ENCODE data around the gene RRAS. TPM values are rescaled to one million over a fixed set of nuclear protein-coding genes. Genes with fewer than 3 reads are reported as not detected.
A peak's percentile ranks its signal among the peaks of the same experiment; 100 is the strongest.
"Not testable (repeated sequence)": the region's sequence is repeated elsewhere in the genome, so short reads cannot be mapped to it uniquely, and the experiment has no call there.

Gene RRAS
- total RNA-seq, 1 experiment from 2014 or later, result 81.8 TPM

DNA sequence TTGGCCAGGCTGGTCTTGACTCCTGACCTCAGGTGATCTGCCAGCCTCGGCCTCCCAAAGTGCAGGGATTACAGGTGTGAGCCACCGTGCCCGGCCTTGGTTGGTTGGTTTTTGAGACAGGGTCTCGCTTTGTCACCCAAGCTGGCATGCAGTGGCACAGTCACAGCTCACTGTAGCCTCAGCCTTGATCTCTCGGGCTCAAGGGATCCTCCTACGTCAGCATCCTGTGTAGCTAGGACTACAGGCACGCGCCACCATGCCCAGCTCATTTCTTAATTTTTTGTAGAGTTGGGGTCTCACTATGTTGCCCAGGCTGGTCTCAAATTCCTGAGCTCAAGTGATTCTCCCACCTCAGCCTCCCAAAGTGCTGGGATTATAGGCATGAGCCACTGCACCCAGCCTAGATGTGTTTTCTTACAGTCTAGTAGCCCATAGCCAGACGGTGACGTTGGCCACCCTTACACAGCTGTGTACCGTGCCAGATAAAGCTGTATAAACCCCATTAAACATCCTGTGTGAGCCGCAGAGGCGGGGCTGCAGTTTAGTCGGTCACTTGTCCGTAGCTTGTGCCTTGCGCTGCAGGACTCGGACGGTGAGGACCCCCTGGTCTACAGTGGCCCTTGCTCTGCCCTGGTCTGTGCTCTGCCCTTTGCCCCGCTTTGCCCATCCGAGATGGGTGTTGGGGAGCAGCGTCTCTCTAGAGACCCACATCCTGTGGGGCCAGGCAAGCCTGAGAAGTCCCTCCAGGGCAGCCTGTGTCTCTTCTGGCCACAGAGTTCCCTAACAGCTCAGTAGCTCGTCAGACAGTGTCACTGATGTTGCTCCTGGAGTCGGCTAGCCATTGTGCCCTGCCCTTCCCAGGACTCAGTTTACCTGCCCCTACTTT lies 15.9 kb upstream of the RRAS start:
- DNase-seq (ENCODE audit: low read depth), result no peak

DNA sequence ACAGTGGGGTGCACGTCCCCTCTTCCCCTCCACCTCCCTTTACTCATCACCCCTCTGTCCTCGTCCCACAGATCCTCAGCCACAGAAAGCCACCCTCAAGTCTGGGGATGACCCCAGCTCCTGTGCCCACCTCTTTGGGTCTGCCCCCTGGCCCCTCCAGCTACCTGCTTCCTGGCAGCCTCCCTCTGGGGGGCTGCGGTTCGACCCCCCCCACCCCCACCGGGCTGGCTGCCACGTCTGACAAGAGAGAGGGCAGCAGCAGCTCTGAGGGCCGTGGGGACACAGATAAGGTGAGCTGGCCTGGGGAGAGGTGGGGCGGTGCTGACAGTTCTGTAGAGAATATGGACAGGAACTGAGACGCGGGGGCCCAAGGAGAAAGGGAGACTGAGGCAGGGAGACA lies 14.6 kb upstream of the RRAS start:
- no peak for DNase-seq (ENCODE audit: low read depth)

DNA sequence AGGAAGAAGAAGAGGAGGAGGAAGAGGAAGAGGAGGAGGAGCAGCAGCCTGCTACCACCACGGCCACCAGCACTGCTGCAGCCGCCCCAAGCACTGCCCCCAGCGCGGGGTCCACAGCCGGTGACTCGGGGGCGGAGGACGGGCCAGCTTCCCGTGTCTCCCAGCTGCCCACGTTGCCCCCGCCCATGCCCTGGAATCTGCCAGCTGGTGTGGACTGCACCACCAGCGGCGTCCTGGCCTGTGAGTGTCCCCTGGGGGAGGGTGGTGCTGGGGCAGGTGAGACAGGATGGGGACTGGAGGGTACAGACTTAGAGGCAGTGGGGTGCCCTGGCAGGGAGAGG lies 13.5 kb upstream of the RRAS start:
- DNase-seq (ENCODE audit: low read depth), result no peak

DNA sequence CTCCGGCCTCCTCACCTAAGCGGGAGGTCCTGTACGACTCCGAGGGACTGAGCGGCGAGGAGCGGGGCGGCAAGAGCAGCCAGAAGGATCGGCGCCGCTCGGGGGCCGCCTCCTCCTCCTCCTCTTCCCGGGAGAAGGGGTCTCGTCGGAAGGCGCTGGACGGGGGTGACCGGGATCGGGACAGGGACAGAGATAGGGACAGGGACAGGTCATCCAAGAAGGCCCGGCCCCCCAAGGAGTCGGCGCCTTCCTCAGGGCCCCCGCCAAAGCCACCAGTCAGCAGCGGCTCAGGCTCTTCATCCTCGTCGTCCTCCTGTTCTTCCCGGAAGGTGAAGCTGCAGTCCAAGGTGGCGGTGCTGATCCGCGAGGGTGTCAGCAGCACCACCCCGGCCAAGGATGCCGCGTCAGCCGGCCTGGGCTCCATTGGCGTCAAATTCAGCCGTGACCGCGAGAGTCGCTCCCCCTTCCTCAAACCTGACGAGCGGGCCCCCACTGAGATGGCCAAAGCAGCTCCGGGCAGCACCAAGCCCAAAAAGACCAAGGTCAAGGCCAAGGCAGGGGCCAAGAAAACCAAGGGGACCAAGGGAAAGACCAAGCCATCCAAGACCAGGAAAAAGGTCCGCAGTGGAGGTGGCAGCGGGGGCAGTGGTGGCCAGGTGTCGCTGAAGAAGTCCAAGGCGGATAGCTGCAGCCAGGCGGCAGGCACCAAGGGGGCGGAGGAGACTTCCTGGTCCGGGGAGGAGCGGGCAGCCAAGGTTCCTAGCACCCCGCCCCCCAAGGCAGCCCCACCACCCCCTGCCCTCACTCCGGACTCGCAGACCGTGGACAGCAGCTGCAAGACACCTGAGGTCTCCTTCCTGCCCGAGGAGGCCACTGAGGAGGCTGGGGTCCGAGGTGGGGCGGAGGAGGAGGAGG lies 12.9 kb upstream of the RRAS start:
- no peak for DNase-seq (ENCODE audit: low read depth)

DNA sequence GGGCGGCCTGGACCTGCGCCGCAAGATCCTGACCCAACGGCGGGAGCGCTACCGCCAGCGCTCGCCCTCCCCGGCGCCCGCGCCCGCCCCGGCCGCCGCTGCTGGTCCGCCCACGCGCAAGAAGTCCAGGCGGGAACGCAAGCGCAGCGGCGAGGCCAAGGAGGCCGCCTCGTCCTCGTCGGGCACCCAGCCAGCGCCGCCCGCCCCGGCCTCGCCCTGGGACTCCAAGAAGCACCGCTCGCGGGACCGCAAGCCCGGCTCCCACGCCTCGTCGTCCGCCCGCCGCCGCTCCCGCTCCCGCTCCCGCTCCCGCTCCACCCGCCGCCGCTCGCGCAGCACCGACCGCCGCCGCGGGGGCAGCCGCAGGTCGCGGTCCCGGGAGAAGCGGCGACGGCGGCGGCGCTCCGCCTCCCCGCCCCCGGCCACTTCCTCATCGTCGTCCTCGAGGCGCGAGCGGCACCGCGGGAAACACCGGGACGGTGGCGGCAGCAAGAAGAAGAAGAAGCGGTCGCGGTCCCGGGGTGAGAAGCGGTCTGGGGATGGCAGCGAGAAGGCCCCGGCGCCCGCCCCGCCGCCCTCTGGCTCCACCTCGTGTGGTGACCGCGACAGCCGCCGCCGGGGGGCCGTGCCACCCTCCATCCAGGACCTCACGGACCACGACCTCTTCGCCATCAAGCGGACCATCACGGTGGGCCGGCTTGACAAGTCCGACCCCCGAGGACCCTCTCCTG lies 12.0 kb upstream of the RRAS start:
- DNase-seq (ENCODE audit: low read depth), result no peak

DNA sequence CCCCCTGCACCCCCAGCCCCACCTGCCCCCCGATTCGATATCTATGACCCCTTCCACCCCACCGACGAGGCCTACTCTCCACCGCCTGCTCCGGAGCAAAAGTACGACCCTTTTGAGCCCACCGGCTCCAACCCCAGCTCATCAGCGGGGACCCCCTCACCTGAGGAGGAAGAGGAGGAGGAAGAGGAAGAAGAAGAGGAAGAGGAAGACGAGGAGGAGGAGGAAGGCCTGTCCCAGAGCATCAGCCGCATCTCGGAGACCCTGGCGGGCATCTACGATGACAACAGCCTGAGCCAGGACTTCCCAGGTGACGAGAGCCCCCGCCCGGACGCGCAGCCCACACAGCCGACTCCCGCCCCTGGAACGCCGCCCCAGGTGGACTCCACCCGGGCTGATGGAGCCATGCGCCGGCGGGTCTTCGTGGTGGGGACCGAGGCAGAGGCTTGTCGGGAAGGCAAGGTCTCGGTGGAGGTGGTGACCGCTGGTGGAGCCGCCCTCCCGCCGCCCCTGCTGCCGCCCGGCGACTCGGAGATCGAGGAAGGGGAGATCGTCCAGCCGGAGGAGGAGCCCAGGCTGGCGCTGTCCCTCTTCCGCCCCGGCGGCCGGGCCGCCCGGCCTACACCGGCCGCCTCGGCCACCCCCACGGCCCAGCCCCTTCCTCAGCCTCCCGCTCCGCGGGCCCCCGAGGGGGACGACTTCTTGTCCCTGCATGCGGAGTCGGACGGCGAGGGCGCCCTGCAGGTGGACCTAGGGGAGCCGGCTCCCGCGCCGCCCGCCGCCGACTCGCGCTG lies 11.3 kb upstream of the RRAS start:
- DNase-seq (ENCODE audit: low read depth), result no peak

DNA sequence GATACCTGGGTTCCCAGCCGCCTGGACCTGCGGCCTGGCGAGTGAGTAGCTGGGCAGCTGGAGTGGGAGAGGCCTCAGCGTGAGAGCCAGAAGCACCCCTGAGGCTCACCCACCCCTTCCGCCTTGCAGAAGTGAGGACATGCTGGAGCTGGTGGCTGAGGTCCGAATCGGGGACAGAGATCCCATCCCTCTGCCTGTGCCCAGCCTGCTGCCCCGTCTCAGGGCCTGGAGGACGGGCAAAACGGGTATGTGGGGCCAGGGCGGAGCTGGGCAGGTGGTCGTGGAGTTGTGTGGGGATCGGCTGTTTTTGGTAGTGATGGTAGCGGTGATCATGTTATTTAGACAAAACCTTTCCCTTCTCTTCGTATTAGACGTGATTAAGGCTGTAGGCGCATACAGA lies 6.6 kb upstream of the RRAS start:
- DNase-seq (ENCODE audit: low read depth), result no peak

DNA sequence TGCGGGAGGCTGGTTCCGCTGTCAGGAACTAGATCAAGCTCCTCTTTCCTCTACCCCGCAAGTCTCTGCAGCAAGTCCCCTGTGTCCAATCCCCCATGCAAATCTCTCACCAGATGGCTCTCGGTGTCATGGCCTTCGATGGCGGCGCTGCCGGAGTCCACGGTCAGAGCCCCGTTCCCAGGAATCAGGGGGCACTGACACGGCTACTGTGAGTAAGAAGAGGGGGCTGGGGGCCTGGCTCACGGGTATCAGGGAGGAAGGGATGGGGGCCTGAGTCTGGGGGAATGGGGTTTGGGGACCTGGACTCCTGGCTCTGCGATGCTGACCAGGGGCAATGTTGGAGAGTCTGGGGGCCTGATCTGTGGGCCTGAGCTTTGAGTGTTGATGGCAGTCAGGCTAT lies 6.1 kb upstream of the RRAS start:
- no peak for DNase-seq (ENCODE audit: low read depth)

DNA sequence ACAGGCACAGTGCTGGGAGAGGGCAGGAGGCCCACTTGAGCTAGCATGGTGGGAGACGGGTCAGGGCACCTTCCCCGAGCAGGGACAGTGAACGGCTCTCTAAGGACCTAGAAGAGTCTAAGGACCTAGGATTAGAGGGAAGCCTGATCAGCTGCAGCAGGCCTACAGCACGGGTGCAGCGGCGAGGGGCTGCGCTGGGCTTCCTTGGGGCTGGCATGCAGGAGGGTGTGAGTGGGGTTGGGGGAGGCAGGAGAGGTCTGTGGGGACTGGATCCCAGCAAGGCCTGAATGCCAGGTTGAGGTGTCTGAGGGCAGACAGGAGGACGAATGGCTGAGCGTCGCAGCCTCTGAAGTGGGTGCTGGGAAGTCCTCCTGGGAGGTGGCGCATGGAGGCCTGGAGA lies 5.6 kb upstream of the RRAS start:
- DNase-seq (ENCODE audit: low read depth), result no peak

DNA sequence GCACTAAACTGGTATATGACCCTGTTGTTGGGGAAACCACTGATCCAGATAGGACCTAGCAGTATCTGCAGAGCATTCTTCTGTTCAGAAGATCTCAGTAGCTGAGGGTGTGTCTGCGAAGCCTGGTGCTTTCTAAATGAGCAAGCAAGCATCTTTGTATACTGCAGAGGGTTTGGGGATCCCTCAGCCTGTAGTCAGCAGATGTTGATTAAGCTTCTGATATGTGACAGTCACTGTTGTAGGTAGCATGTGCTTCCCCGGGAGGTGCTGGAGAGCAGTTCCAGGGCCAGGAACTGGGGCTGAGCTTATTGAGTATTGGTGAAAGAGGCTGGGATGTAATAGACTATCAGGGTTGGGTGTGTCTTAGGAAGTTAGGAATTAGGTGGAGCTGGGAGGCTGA lies 3.5 kb upstream of the RRAS start:
- DNase-seq (ENCODE audit: low read depth), result no peak

DNA sequence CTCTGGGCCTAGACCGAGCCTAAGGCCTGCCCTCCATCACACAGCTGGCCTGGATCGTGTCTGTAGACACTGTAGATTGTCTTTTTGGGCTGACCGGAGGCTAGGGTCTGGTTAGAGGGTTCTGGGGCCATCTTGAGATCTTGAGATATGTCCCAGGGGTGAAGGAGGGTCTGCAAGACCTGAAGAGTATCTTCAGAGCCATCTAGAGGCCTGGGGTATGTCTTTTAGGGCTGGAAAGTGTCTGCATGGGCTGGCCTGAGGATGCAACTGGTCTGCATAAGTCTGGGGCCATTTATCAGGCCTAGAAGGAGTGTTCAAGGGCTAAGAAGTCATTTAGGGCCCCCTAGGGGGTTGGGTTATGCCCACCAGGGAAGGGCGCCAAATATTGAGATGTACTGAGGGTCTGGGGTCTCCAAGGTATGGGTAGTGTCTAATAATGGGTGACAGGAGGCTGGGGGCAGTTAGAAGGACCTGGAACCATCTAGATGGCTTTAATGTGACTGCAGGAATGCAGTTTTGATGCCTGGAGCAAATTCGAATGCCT lies 2.6 kb upstream of the RRAS start:
- DNase-seq (ENCODE audit: low read depth), result no peak

DNA sequence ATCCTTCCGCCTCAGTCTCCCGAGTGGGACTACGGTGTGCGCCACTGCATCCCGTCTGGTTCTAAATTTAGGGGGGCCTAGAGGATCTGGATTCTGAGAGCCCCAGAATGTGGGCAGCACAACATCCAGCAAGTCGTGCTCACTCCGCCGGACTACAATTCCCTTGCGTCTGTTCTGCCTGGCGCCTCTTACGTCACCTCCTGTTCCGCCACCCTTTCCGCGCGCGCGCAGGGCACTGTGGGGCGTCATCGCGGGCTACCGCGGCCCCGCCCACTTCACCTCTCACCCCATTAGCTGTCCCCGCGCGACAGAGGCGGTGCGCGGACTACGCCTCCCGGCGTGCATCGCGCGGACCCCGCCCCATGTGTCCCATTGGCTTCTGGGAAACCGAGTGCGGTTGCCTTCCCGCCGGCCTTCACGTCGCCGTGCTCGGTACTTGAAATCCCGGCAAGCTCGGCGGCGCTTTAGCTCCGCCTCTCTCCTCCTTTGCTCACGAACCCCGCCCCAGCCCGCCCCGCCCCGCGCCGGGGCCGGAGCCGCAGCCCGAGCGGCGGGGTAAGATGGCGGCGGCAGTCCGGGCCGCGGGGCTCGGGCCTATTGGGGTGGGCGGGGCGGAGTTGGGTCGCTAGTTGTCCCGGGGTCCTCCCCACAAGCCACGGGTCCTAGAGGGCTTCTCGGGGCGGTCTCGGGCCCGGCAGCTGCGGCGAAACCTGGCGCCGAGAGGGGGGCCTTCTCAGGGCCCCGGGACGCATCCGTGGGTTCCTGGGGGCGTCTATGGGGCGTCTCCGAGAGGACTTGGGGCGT lies 1.9 kb upstream of the RRAS start, which contains the start of gene SCAF1:
SCAF1 (plus strand) TSS at position 522 of the 804 bp plus-strand sequence. CDS start 2,818 bp downstream, outside the sequence.
- DNase-seq (ENCODE audit: low read depth), result peak; percentile 99

DNA sequence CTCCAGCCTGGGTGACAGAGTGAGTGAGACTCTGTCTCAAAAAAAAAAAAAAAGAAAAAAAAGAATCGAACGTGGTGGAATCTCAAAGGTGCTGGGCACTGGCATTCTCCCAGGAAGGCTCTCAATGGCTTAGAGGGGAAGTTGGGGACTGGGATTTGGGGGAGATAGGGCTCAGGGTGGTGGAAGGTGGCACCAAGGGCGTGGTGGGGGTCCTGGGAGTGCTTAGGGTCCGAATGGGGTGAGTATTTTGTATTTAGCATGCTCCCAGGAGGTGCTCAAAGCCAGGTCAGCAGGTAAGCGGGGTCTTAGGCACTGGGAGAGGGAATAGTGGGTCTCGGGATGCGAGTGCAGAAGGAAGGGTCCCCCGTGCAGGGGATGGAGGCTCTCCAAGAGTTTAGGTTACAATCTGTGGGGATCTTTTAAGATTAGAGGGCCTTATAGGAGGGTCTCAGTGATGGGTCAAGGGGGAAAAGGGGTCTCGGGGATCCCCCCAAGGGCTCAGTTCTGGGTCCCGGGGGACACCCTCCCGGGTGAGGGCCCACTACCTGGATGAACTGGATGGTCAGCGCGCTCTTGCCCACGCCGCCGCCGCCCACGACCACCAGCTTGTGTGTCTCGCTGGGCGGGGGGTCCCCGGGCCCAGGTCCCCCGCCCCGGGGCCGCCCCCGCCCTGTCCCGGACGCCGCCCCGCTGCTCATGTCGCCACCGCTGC lies 386 bp downstream of the RRAS start:
- no peak for DNase-seq (ENCODE audit: low read depth)

DNA sequence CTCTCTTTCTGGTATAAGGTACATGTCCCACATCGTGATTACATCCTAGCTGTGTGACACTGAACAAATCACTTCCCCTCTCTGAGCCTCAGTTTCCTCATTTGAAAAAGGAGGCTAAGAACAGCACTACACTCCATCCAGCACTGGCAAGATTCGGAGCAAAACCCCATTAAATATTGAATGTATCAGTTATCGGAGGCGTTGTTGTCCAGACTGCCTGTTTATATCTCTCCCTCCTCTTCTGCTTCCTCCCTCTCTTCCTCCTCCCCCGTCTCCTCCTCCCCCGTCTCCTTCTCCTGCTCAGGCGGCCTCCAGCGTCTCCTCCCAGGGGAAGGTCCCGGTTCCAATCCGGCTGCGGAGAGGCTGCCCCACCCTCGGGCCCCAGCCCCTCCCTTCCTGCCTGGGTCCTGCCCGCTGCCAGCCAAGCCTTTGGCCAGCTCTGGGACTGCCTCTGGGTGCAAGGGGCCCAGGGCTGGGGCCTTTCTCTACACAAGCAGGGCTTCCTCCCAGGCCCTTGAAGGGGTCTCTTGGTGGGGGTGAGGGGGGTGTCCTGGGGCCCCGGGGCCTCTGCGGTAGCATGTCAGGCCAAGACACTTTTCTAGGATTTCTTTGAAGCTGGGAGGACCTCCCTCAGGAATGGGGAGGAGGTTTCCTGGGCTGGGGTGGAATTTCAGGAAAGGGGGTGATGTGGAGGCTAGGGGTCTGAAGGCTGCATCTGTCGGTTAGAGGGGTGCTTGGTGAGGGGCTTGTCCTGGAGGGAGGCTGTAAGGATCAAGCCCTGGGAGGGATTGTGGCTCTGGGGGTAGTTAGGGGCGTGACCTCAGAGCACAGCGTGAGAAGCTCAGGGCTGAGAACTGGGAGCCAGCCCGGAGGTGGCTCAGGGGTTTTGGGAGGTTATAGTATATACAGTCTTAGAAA lies 1.9 kb downstream of the RRAS start:
- DNase-seq (ENCODE audit: low read depth), result peak; percentile 87

DNA sequence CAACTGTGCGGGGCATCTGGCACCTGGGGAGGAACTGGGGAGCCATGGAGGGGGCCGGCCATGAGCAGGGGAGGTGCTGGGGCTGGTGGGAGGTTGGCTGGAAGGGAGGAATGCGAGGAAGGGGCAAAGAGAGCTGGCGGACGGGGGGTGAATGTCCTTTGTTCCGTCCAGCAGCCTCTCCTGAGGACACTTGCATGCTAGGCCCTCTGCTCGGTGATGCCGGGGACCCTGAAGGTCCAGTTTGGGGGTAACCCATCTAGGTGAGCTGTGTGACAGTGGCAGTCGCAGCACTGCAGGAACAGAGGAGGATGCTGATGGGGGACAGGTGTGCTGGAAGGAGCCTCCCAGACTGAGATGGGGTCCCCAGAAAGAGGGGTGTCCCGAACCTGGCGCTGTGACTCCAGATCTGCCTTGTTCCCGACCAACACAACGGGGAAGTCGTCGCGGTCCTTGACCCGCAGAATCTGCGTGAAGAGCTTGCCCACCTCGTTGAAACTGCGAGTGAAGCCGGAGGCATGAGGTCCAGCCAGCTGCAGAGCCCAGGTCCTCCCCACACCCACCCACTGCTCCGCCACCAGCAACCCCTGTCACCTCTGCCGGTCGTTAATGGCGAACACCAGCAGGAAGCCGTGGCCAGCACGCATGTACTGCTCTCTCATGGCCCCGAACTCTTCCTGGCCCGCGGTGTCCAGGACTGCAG lies 3.6 kb downstream of the RRAS start:
- DNase-seq (ENCODE audit: low read depth), result no peak

DNA sequence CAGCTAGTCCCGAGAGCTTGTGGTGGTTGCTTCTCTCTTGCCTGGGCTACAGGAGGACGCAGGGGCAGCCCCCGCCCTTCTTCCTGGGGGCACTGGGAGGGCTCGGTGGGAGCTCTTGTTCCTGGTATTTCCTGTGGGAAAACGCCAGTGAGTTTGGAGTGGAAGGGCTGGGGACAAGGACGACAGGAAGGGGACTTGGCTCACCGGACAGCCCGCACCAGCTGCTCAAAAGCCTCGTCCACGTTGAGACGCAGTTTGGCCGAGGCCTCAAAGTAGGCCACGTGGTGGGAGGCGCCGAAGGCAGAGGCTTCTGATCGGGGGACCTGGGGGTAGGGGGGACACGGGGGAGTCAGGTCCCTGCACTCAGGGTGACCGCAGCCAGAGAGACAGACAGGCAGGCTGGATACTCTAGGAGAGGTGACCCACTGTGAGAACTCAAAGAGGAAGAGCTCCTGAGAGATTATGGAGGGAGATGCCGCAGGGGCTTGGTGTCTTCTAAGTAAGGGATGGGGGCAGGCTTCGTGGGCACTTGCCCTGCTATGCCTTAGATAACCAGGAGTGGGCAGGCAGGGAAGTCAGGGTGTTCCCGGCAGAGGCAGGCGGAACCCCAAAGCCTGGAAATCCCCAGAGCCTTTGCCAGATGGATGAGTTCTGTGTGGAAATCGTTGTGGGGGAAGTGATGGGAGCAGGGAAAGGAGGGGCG lies 4.3 kb downstream of the RRAS start:
- no peak for DNase-seq (ENCODE audit: low read depth)

DNA sequence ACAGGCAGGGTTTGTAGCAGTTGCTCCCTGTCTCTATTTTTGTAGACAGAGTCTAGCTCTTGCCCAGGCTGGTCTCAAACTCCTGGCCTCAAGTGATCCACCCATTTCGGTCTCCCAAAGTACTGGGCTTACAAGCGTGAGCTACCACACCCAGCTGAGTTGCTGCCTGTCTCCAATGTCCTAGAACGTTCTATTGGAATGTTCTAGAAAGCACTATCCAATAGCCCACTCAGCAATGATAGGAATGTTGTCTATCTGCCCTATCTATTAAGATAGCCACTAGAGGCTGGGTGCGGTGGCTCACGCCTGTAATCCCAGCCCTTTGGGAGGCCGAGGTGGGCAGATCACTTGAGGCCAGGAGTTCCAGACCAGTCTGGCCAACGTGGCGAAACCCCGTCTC lies 6.7 kb downstream of the RRAS start:
- DNase-seq (ENCODE audit: low read depth), result not testable (repeated sequence)
